ENCODE results near the gene HACE1.

DNA sequence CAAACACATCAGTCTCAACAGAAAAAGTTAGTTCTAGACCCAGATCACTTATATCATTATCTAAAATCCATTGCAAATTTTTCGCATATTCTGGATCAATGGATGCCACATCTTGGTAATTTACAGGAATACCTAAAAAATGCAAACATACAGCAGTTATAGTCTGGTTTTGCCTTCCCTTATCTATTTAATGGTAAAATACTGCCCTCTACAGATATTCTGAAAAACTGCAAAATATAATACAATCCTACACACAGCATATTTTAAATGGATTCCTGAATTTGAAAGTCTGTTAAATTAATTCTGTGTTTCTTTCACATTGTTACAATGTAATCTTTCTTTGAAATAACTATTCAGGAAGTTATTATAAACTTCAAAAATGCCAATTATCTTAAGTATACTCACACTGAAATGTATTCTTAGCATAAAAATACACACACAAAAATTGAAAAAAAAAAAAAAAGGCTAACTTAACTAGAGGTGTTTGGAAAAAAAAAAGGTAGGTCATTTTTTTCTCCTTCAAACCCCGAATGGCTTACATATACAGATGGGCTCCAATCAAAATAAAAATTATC is 88.4 kb downstream of the HACE1 start:
- TF ChIP-seq, protein P1, sequence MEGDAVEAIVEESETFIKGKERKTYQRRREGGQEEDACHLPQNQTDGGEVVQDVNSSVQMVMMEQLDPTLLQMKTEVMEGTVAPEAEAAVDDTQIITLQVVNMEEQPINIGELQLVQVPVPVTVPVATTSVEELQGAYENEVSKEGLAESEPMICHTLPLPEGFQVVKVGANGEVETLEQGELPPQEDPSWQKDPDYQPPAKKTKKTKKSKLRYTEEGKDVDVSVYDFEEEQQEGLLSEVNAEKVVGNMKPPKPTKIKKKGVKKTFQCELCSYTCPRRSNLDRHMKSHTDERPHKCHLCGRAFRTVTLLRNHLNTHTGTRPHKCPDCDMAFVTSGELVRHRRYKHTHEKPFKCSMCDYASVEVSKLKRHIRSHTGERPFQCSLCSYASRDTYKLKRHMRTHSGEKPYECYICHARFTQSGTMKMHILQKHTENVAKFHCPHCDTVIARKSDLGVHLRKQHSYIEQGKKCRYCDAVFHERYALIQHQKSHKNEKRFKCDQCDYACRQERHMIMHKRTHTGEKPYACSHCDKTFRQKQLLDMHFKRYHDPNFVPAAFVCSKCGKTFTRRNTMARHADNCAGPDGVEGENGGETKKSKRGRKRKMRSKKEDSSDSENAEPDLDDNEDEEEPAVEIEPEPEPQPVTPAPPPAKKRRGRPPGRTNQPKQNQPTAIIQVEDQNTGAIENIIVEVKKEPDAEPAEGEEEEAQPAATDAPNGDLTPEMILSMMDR (IDR thresholded peaks at IDR 0.05; ENCODE audit: insufficient read depth, low read length): no peak
- TF ChIP-seq, protein P2, sequence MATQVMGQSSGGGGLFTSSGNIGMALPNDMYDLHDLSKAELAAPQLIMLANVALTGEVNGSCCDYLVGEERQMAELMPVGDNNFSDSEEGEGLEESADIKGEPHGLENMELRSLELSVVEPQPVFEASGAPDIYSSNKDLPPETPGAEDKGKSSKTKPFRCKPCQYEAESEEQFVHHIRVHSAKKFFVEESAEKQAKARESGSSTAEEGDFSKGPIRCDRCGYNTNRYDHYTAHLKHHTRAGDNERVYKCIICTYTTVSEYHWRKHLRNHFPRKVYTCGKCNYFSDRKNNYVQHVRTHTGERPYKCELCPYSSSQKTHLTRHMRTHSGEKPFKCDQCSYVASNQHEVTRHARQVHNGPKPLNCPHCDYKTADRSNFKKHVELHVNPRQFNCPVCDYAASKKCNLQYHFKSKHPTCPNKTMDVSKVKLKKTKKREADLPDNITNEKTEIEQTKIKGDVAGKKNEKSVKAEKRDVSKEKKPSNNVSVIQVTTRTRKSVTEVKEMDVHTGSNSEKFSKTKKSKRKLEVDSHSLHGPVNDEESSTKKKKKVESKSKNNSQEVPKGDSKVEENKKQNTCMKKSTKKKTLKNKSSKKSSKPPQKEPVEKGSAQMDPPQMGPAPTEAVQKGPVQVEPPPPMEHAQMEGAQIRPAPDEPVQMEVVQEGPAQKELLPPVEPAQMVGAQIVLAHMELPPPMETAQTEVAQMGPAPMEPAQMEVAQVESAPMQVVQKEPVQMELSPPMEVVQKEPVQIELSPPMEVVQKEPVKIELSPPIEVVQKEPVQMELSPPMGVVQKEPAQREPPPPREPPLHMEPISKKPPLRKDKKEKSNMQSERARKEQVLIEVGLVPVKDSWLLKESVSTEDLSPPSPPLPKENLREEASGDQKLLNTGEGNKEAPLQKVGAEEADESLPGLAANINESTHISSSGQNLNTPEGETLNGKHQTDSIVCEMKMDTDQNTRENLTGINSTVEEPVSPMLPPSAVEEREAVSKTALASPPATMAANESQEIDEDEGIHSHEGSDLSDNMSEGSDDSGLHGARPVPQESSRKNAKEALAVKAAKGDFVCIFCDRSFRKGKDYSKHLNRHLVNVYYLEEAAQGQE (IDR thresholded peaks at IDR 0.05; ENCODE audit: insufficient replicate concordance, low read depth): no peak
- no peak for TF ChIP-seq GABPA (IDR thresholded peaks at IDR 0.05; ENCODE audit: low read depth)
- no peak for TF ChIP-seq SPI1 (IDR thresholded peaks at IDR 0.05; ENCODE audit: borderline replicate concordance, low read depth)
- TF ChIP-seq POLR2AphosphoS5 (IDR thresholded peaks at IDR 0.05; ENCODE audit: low read depth): no peak

All from HL-60 (cell line).